Psoas muscle (tissue), 8 donors: ENCODE results near the gene CMTM8. TPM values are rescaled to one million over a fixed set of nuclear protein-coding genes. Genes with fewer than 3 reads are reported as not detected.

Experiments used
- ATAC-seq, 4 donors: fragments of 200-7000 bp; cut with Tn5 transposase; one replicate each; pipeline ENCODE4 v1.9.1; 2020; ENCODE audit warnings: moderate library complexity in 3 of 4, mild to moderate bottlenecking in 2 of 4
- DNase-seq, 2 donors: peaks; one replicate each; pipeline ENCODE4 v3.0.0-alpha.2; 2020
- H3K27ac ChIP-seq: fragments of 200-600 bp; one replicate; pipeline ENCODE4 v1.8.0; 2022
- H3K27me3 ChIP-seq, 3 donors: fragments of 200-600 bp in 1 of 3; one replicate each; pipeline versions ENCODE4 v1.6.1 to v1.8.0; 2013 to 2022; ENCODE audit warnings: low read length in 2 of 3, mild to moderate bottlenecking in 2 of 3, moderate library complexity in 1 of 3; ENCODE audit not compliant: insufficient read depth in 3 of 3
- H3K36me3 ChIP-seq, 2 donors: fragments of 200-600 bp in 1 of 2; one replicate each; pipeline versions ENCODE4 v1.6.1 to v1.8.0; 2013 to 2022; ENCODE audit warnings: low read depth in 1 of 2, mild to moderate bottlenecking in 1 of 2, moderate library complexity in 1 of 2; ENCODE audit not compliant: insufficient read depth in 1 of 2
- H3K4me1 ChIP-seq: fragments of 200-600 bp; one replicate; pipeline ENCODE4 v1.8.0; 2022
- H3K4me3 ChIP-seq: fragments of 200-600 bp; one replicate; pipeline ENCODE4 v1.8.0; 2022; ENCODE audit warnings: mild to moderate bottlenecking
- H3K9me3 ChIP-seq: fragments of 200-600 bp; one replicate; pipeline ENCODE4 v1.8.0; 2022
- CTCF ChIP-seq: fragments of 200-600 bp; IDR thresholded peaks from one replicate; pipeline ENCODE4 v1.8.0; 2022; ENCODE audit warnings: antibody characterized with exemption
- WGBS, 3 donors: extraction: QIAGEN DNeasy Blood & Tissue Kit; methylation state at CpG; one replicate each; pipeline versions ENCODE4 v1.1.6 to v1.1.7; 2013; 5-methylcytosine and 5-hydroxymethylcytosine counted together
- intact Hi-C, 2 donors: fragments of 100-400 bp; cut with DNase I; formaldehyde crosslinking; loops; one replicate each; pipeline versions ENCODE4 v1.11.0 to v1.14.2; 2022
- polyA plus RNA-seq, 3 donors: library from polyadenylated mRNA; stranded (reverse); fragments of 200-250 nt; gene quantifications; one replicate each; pipeline ENCODE4 v1.2.3, GENCODE V29; 2013
- total RNA-seq, 4 donors: library from RNA; stranded (reverse); fragmentation: NEBNext Ultra II Directional in 2 of 4; extraction: Animal tissue kit (Norgen Biotek cat#: 25700) in 2 of 4; gene quantifications; one replicate each; pipeline versions ENCODE4 v1.2.1 to v1.2.4, GENCODE V29; 2021 to 2023
- donor health status: healthy with polysubstance abuse.
- donor health status: DM: no; HTN: no; CAD: no; lungs with moderate emphysema.
- donor health status: Bipolar disorder and iron deficiency.
- donor health status: healthy.
- donor health status: DM: yes; HTN: yes; CAD: no.
- donor health status: DM: no; HTN: no; CAD: no.
- donor health status: DM: no; HTN: no; CAD: no.
- donor health status: DM: yes; HTN: yes; CAD: no.

The CMTM8 gene
- total and polyA plus RNA-seq, 7 donors: 0.97 to 4.2 (median 2.0) TPM

GRCh38 chr3:32325927-32326326, 87.4 kb downstream of the CMTM8 start:
- no peaks in the 10 kb centered on the region for H3K4me1 ChIP-seq
- TF ChIP-seq CTCF: no peak
- intact Hi-C loops: no loop called here
- H3K36me3 ChIP-seq: no peaks in the 10 kb centered on the region
- no peak overlapping the region for H3K27ac ChIP-seq
- ATAC-seq (no peak), DNase-seq (no peak)
- H3K9me3 ChIP-seq: no peaks in the 10 kb centered on the region
- 64 to 69% (median 65%) methylated on average over 3 of the region's 3 CpGs for WGBS, 3 donors
- H3K4me3 ChIP-seq: no peak overlapping the region
- H3K27me3 ChIP-seq: no peaks in the 10 kb centered on the region

DNA sequence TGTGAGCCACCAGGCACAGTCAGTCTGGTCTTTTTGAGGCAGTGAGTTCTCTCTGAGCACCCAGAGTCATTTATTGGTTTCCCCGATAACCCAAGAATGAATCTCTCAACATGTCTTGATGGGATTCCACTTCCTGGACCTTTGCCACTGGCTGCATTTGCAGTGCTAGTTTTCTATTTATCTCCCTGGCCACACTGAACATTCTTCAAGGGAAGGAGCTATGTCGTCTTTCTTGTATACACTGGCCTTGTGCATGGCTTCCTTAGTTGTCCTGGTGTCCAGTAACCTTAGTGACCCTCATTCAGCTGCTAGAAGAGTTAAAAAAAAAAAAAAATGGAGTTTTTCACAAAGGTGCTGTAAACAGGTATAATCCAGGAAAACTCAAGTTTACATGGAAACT, 88.3 kb downstream of the CMTM8 start:
- no peak for ATAC-seq
- Histone ChIP-seq H3K27ac (no peak overlapping the region), H3K36me3 (no peaks in the 10 kb centered on the region), H3K4me1 (no peaks in the 10 kb centered on the region), H3K9me3 (no peaks in the 10 kb centered on the region), H3K27me3 (no peaks in the 10 kb centered on the region), H3K4me3 (no peak overlapping the region)
- no peak for DNase-seq
- TF ChIP-seq CTCF: no peak
- WGBS, 3 donors: 61 to 72% (median 63%) methylated on average over 2 of the region's 2 CpGs
- intact Hi-C loops: no loop called here

DNA sequence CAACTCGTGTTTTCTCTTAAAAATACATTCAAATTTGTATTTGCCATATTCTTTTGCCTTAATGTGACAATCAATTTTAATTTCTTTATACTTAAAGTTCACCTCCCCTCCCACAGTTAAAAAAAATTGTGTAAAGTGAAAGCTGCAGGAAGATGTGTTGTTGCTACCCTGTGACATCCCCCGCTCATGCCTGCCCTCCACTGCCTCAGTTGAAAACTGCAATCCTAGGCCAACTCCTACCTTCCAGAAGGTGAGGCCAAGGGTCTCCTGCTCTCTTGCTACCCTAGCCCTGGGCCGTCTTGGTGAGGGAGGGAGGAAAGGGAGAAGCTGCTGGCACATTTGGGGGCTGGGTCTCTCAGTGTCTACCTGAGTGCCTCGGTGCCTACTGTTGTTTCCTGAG, 96.2 kb downstream of the CMTM8 start:
- Histone ChIP-seq H3K36me3 (no peaks in the 10 kb centered on the region), H3K27ac (no peak overlapping the region), H3K4me3 (no peak overlapping the region), H3K27me3 (no peaks in the 10 kb centered on the region), H3K9me3 (no peaks in the 10 kb centered on the region), H3K4me1 (no peaks in the 10 kb centered on the region)
- intact Hi-C loops: no loop called here
- no peak for DNase-seq
- no peak for ATAC-seq
- TF ChIP-seq CTCF: no peak
- 66 to 95% (median 72%) methylated on average over 4 of the region's 4 CpGs for whole genome bisulfite sequencing, 3 donors

GRCh38 chr3:32335365-32336112, 97.1 kb downstream of the CMTM8 start:
- no peaks in the 10 kb centered on the region for H3K9me3 ChIP-seq
- 68 to 75% (median 71%) methylated on average over 13 of the region's 13 CpGs for WGBS, 3 donors
- no peaks in the 10 kb centered on the region for H3K36me3 ChIP-seq
- H3K4me1 ChIP-seq: no peaks in the 10 kb centered on the region
- TF ChIP-seq CTCF: no peak
- H3K4me3 ChIP-seq: no peak overlapping the region
- no peak for DNase-seq
- H3K27me3 ChIP-seq: no peaks in the 10 kb centered on the region
- no peak for ATAC-seq
- intact Hi-C loops: no loop called here
- H3K27ac ChIP-seq: no peak overlapping the region

DNA sequence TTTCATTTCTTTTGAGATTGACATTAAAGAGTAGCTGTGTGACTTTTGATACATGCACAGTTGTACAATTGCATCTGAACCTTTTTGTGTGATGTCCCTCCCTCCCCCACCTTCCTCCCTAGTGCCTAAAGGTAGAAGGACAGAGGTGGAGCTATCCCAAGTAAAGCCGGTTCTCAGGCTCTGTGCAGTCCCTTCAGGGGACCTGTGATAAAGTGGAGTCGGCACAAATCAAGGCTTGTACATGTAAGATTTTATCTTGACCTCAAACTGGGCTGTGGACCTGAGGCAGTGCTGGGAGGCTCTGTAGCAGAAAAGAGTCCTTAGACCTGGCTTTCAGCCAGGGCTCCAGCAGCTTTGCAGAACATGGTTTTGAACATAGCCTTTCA, 97.6 kb downstream of the CMTM8 start:
- DNase-seq (no peak), ATAC-seq (no peak)
- Histone ChIP-seq H3K36me3 (no peaks in the 10 kb centered on the region), H3K4me3 (no peak overlapping the region), H3K27me3 (no peaks in the 10 kb centered on the region), H3K4me1 (no peaks in the 10 kb centered on the region), H3K9me3 (no peaks in the 10 kb centered on the region), H3K27ac (no peak overlapping the region)
- 47 to 54% (median 51%) methylated on average over 2 of the region's 2 CpGs for WGBS, 3 donors
- no peak for TF ChIP-seq CTCF
- intact Hi-C loops: no loop called here
